Stimulated activated CD8-positive, alpha-beta memory T cell treated with anti-CD3 and anti-CD28 coated beads, Interleukin-2, amount 100 ng/mL, for 48 hours (primary cell): Measurements from ENCODE around the gene PTDSS2.
"Not testable (repeated sequence)": the region's sequence is repeated elsewhere in the genome, so short reads cannot be mapped to it uniquely, and the experiment has no call there.

Experiments
- DNase-seq, 2 donors: peaks; one replicate each; pipeline ENCODE4 v3.0.0-alpha.2; 2020; ENCODE audit warnings: low read depth in 2 of 2

Gene PTDSS2

GRCh38 chr11:413120-414081 lies 36.7 kb upstream of the PTDSS2 start:
- no peak for DNase-seq

DNA sequence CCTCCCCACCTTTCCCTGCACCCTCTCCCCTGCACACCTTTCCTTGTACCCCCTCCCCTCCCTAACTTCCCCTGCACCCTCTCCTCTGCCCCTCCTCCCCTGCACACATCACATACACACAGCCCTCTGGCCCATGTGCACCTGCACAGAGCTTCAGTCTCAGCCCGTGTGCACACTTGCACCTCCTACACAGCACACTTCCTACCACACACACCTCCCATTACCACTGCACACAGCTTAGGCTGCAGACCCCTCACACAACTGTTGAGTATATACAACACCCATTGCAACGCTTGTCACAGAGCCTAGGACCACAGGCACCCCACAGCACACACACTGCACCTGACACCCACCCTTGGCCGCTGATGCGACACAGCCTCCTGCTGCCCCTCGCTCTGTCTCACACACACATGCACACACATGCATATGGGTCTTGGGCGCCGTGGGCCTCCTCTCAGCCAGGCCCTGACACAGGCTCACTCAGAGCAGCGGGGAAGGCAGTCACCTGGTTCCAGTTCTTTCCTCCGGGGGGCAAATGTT lies 35.7 kb upstream of the PTDSS2 start:
- DNase-seq = no peak

- no peak for DNase-seq
These were observed 34.4 kb upstream of the PTDSS2 start for GRCh38 chr11:415640-416041.

DNA sequence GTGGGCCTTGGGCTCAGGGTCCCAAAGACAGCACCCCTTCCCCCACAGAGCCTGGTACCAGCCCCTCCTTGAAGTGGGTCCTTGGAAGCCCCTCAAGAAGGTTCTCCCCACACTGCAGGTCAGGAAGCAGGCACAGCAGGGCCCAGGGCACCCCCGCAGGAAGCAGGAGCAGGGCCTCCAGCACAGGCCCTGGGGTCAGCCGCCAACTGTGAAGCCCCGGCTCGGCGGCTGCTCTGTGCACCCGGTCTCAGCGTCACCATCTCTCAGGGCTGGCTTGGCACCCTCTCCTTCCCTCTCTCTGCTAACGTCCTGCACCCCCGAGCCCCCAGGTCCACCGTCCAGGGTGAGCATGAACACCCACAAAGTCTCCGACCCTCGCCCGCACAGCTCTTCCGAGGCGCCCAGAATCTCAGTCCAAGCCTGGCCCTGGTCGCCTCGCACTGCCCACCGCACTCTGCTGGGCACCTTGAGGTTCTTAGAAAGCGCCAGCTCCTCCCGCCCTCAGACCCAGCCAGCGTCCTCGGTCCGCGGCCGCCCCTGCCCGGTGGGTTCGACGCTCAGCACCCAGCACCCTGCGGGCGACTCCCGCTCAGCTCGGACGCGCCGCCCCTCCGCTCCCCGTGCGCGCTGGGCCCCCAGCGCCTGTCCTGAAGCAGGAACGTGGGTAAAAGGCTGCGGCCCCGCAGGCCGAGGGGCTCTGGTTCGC lies 33.9 kb upstream of the PTDSS2 start:
- no peak for DNase-seq

DNA sequence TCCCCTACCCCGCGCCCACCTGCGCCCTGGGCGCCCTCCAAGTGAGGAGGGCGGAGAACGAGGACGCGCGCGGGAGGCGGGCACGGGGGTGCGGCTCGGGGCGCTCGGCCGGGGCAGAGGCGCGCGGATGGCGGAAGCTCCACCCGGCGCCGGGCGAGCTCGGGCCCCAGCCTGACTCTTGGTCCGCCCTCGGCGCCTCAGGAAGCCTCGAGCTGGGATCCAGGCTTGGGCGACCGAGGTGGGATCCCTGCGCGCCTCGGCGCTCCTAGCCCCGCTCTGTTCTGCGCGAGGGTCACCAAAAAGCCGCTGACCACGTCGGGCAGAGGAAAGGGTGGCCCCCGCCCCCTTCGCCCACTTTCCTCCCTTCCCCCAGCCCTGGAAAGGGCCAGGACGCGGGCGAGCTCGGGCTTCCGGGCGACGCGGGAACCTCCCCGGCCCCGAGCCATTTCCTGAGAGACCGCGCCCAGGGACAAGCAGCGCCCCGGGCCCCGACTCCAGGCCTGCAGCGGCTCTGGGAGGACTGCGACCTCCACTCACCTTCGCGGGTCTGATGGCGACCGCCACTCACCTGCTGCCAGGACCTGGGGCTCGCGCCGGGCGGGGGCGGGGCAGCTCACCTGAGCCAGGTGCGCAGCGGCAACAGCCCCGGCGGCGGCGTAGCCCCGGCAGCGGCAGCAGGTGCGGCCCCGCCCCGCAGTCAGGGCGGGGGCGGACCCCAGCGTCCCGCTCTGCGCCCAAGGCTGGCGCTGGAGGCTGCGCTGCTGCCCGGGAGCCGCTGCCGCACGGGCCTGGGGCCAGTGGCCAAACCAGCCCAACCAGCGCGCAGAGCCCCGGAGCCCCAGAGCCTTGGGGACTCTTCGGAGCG lies 33.1 kb upstream of the PTDSS2 start:
- DNase-seq = no peak

DNA sequence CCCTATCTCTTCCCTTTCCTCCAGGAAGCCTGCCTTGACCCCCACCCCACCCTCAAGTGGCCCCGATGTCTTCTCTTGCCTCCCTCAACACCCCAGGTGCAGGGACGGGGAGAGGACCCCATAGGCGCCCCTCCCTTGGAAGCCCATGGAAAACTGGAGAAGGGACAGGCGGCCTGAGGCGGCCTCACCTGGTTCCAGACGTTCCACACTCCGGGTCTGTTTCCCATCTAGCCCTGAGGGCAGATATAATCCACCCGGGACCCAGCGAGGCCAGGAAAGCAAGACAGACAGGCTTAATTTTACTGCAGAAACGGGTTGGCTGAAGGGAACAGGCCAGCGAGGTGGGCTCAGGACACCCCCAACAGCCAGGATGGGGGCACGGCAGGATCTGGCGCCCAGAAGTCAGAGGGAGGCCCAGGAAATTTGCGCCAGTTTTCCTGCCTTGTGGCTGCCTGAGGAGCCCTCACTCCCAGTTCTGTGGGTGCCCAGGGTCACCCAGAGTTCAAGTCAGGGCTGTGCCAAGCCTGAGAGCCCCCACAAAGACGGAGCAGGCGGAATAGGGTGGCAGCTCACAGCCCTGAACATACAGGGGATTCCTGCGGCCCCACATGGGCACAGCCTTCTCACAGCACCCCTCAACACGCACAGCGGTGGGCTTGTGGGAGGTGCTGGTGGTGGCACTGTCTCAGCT lies 32.3 kb upstream of the PTDSS2 start:
- DNase-seq = no peak

DNA sequence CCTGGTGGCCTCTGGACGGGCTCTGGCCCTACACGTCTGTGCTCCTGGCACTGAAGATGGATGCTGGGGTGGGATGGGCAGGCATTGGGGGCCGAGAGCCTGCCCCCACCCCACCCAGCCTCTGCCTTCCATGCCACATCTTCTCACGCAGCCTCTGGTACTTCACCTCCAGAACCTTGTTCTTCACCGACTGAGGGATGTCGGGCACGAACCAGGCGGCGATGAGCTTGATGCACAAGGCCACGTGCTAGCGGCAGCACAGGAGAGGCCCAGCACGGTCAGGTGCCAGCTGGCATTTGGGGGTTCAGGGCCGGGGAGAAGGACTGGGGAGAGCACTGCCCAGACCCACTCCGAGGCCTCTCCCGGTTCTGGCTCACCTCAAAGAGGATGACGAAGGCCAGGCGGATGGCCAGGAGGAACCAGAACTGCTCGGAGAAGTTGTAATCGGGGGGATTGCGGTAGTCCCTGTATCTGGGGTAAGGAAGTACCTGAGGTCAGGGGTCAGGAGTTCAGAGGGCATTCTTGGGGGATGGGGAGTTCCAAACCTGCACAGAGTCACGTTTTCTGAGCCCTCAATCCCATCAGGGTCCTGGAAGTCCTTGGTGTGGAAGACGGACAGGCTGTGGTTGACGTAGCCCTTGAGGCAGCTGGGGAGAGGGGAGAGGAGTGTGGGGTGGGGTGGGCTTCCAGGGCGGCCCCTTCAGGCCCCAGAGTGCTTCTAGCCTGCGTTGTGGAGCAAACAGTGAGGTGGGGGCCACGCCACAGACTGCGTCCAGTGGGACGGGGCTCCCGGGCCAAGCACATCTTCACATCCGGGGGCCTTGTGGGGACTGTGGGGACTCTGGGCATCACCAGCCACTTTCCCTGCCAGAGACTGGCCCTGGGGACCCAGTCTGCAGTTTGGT lies 31.5 kb upstream of the PTDSS2 start:
- DNase-seq = no peak

DNA sequence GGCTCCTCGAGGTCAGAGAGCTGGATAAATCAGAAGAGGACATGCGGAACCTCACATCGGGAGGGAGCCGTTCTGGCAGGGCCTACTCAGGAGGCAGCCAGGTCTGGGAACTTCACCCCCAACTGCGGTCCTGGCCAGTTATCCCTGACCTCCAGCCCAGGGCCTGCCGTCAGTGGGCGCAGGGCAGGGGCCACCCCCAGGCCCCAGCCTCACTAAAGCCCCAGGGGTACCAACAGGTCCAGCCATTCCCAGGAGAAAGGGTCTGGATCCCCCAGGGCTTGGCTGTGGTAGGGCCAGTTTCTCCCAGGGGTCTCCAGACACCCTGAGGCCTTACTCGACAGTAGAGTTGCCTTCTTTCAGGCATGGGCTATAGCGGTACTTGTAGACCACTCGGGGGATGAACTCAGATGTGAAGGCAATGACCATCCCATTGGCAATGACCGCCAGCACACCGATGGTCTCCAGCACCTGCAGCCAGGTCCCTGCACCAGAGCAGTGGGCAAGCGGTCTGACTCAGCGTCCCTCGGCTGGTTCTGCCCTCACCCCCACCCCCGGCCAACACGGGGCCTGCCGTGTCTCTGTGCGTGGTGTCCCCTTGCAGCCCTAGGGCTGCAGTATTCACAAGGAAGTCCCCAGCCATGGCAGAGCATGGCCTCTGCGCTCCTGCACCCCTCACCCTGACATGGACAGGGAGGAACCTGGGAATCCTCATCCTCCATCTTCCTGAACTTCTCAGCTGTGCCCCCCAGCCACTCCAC lies 30.7 kb upstream of the PTDSS2 start:
- no peak for DNase-seq

DNA sequence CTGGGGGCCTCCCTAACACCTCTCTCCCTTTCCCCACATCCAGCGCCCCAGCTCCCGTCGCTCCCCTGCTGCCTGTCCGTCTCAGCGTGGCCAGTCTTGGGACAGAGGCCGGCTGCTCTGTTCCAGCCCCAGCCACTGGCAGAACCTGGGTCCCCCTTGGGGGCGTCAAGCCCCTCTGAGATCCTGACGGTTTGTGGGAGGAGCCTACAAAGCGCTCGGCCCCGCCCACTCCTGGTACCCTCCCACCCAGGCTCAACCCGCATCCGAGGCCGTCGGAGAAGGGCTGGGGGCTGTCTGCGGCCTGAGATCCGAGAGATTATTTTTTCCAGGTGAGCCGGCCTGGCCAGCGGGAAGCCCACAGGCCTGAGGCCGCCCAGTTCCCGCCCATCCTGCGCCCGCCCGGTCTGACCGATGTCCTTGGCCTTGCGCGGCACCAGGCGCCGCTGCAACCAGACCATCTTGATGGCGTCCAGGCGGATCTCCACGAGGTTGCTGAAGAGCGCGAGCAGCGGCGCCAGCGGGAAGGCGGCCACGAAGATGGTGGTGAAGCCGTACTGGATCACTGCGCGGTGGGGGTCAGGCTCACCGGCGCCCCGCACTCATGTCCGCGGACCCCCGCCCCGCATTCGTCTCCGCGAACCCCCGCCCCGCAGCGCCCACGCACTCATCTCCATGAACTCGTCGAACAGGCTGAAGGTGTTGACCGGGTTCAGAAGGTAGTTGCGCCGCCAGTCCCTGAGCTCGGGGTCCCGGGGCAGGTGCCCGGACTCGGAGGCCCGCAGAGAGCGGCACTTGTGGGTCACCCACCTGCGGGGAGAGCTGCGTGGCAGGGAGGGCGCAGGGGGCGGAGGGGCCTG lies 29.8 kb upstream of the PTDSS2 start:
- DNase-seq = no peak

DNA sequence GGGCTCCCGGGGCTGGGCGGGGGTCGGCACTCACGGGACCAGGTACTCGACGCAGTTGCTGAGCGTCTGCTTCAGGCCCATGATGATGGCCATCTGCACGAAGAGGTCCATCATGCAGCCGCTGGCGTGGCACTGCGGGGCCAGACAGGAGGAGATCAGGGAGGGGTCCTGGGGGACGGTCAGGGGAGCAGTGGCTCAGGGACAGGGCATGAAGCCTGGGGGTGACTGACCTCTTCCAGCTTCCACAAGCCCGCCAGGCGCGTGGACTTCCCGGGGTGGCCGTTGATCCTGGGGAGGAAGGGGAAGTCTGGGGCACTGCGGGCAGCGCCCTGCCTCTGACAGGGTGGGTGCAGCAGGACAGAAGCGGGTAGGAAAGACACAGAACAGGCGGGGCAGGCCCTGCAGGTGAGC lies 29.2 kb upstream of the PTDSS2 start:
- DNase-seq = no peak

DNA sequence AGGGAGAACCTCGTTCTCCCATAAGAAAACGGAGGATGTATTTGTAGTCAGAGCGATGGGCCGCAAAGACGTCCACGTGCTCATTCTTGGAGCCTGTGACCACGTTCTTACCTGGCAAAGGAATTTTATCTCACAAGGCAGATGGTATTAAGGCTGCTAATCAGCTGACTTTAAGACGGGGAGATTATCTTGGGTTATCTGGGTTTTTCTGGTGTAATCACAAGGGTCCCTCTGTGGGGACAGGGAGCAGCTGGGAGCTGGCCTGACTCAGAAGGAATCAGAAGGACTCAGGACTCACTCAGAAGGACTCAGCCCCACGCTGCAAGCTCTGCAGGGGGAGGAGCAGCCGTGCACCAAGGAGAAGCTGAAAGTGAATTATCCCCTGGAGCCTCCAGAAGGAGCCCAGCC lies 27.8 kb upstream of the PTDSS2 start:
- DNase-seq = no peak

DNA sequence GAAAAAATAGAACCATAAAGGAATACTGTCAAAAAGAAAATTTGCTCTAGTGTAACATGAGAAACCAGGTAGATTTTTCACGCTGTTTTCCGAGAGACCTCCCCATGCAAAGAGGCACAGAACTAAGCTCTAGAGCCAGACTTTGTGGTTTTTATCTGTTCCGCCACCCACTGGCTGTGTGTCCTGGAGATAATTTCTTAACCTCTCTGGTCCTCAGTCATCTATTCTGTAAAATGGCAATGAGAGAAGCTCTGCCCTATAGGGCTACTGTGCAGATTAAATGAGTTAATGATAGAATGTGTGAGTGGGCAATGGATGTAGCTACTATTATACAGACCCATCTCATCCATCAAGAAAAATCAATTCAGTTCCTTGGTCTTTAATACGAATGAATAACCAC lies 25.8 kb upstream of the PTDSS2 start:
- DNase-seq = no peak

- DNase-seq = not testable (repeated sequence)
These were observed 25.3 kb upstream of the PTDSS2 start for GRCh38 chr11:424766-425165.

GRCh38 chr11:425301-425700 lies 24.8 kb upstream of the PTDSS2 start:
- DNase-seq = no peak

DNA sequence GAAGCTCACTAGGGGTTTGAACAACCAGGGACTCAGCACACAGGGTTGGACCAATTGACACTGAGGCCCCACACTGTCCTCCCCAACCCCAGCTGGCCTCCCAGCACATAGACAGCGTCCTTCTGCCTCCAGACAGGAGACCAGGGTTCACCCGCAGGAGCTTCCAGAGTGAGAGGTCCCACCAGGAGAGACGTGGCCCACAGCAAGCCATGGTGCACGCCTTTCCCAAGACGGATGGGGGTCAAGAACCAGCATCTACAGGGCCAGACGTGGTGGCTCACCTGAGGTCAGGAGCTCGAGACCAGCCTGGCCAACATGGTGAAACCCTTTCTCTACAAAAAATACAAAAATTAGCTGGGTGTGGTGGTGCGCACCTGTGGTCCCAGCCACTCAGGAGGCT lies 23.2 kb upstream of the PTDSS2 start:
- no peak for DNase-seq

DNA sequence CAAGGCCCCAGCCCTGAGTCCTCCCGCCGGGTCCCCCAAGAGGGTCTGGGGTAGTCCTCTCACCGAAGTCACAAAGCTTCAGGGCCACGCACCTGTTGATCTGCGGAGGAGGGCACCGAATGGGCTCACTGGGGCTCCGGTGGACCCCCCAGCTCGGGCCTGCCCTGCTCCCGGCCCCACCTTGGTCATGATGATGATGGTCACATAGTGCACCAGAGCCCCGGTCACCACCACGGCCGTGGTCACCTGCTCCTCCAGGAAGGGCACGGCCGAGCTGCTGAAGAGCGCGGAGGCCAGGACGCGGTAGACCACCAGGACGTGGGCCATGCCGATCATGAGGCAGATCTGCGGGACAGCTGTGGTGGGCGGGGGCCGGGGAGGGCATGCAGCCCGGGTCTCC lies 21.8 kb upstream of the PTDSS2 start:
- no peak for DNase-seq

- no peak for DNase-seq
These were observed 20.7 kb upstream of the PTDSS2 start for GRCh38 chr11:429391-429790.

GRCh38 chr11:429931-430456 lies 20.1 kb upstream of the PTDSS2 start:
- no peak for DNase-seq
